Mammary epithelial cell (primary cell): ENCODE results near the gene AGFG1.

Experiments
- EZH2 ChIP-seq: IDR thresholded peaks from 2 replicates; pipeline ENCODE4 v1.6.1; 2012; ENCODE audit warnings: low read length, inconsistent platforms, borderline replicate concordance
- TF ChIP-seq, protein P1 (sequence below), 2 donors: IDR thresholded peaks in 1 of 2; conservative IDR thresholded peaks in 1 of 2; 2 replicates each; pipeline ENCODE4 v1.5.1; 2011 to 2012; ENCODE audit warnings: inconsistent platforms in 2 of 2, low read length in 2 of 2, mild to moderate bottlenecking in 2 of 2, control low read depth in 1 of 2, low read depth in 1 of 2; ENCODE audit not compliant: insufficient read depth in 1 of 2; ENCODE audit errors: extremely low read depth in 1 of 2

DNA sequence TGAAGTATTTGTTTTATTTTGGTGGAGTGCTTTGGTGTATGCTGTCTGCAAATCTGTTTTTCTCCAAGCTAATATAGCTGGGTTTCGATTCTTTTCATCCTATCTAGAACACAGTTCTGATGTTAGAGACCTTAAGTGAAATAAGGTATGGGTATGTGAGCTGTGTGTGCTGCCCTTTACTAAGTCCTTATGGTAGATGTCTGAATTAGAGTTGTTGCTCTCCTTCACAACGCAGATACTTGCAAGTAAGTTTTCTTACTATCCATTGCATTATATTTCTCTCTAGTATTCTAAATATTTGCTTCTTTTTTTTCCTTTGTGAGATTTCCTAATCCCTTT is 38.6 kb downstream of the AGFG1 start:
- TF ChIP-seq, protein P1, sequence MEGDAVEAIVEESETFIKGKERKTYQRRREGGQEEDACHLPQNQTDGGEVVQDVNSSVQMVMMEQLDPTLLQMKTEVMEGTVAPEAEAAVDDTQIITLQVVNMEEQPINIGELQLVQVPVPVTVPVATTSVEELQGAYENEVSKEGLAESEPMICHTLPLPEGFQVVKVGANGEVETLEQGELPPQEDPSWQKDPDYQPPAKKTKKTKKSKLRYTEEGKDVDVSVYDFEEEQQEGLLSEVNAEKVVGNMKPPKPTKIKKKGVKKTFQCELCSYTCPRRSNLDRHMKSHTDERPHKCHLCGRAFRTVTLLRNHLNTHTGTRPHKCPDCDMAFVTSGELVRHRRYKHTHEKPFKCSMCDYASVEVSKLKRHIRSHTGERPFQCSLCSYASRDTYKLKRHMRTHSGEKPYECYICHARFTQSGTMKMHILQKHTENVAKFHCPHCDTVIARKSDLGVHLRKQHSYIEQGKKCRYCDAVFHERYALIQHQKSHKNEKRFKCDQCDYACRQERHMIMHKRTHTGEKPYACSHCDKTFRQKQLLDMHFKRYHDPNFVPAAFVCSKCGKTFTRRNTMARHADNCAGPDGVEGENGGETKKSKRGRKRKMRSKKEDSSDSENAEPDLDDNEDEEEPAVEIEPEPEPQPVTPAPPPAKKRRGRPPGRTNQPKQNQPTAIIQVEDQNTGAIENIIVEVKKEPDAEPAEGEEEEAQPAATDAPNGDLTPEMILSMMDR (conservative IDR thresholded peaks at IDR 0.05 in 1 of 2, IDR thresholded peaks at IDR 0.05 in 1 of 2; ENCODE audit: extremely low read depth in 1 of 2, insufficient read depth in 1 of 2, low read depth in 1 of 2, low read length in 2 of 2), result no peak
- TF ChIP-seq EZH2, result no peak
